GM18499 (cell line): ENCODE measurements around the gene VLDLR.

Source experiments
- ATAC-seq: cut with Tn5 transposase; IDR thresholded peaks from one replicate; pipeline ENCODE4 v1.9.1; 2021; ENCODE audit warnings: moderate number of reproducible peaks; ENCODE audit not compliant: insufficient read depth, unreplicated experiment

The VLDLR gene

DNA sequence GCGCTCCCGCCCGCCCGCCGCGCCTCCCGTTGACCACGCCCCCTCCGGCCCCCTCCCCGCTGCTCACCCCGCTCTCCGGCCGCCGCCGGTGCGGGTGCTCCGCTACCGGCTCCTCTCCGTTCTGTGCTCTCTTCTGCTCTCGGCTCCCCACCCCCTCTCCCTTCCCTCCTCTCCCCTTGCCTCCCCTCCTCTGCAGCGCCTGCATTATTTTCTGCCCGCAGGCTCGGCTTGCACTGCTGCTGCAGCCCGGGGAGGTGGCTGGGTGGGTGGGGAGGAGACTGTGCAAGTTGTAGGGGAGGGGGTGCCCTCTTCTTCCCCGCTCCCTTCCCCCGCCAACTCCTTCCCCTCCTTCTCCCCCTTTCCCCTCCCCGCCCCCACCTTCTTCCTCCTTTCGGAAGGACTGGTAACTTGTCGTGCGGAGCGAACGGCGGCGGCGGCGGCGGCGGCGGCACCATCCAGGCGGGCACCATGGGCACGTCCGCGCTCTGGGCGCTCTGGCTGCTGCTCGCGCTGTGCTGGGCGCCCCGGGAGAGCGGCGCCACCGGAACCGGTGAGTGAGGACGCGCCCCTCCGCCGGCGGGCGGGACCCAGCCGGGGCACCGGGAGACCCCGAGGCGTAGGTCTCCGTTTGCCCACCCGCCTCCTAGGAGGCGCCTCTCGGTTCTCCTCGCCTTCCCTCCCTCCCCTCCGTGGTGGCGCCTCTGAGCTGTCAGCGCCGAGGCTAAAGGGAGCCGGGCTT lies at the start of gene VLDLR:
VLDLR (plus strand) TSS at position 66 of the 739 bp plus-strand sequence; CDS start at position 469, 403 bp downstream.
- no peak for ATAC-seq

DNA sequence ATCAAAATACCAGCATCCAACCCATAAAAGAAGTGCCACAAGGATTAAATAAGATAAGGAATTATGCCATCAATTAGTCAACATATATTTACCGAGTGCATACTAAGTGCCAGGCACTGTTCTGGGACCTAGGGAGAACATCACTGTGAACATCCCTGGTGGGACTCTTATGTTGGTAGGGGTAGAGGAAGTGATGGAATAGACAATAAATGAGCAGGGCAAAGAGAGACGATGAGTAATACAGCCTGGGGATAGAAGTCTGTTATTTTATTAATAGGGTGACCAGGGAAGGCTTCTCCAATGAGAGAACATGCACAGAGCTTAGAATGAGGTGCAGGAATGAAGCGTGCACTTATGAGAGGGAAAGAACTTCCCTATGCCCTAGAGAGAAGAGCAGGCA lies 47.4 kb upstream of the VLDLR start:
- no peak for ATAC-seq

DNA sequence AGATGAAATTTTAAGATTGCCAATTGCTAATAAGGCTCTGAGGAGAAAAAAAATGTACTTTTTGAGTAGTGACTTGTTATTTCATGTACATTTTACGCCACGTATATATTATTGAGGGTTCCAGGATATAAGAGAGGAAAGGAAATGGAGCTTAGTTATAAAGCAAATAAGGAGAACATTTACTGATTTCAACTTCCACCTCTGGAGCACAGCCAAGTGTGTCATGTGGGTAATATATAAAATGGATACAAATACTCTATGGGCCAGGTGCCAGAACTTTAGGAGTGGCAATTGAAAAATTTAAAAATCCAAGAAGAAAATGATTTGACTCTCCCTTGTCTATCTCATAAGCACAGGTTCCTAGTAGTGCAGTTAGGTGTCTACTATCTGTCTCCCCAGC lies 45.0 kb upstream of the VLDLR start:
- ATAC-seq, result no peak

DNA sequence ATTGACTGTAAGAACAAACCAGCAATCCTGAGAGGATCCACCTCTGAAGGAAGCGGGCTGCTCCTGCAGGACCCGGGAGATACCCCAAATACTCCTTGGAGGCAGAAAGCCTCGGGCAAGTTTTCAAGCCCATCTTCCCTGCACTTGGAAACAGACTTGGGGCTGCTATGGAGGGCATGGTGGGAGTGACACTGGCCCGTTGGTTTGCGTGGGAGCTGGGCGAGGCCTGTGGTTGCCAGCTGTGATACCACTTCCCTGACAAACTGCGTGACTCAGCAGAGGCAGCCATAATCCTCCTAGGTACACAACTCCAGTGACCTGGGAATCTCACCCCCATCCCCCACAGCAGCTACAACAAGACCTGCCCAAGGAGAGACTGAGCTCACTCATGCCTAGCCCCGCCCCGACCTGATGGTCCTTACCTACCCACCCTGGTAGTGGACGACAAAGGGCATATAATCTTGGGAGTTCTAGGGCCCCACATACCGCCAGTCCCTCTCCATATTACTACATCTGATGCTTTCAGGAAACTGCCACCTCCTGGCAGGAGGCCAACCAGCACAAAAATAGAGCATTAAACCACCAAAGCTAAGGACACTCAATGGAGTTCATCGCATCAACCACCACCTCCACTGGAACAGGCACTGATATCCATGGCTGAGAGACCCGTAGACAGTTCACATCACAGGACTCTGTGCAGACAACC lies 38.1 kb upstream of the VLDLR start:
- ATAC-seq, result no peak

DNA sequence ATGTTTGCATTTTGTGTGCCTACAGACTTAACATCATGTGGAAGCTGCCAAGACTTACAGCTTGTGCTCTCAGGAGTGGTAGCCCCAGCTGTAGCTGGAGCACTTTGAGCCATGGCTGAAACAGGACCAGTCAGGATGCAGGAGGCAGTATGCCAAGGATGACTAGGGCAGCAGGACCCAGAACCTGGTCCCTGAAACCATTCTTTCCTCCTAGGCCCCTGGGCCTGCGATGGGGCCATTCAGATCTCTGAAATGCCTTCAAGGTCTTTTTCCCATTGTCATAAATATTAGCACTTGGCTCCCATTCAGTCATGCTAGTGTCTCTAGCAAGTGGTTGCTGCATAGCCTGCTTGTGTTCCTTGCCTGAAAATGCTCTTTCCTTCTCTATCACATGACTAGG lies 29.6 kb upstream of the VLDLR start:
- ATAC-seq, result no peak

DNA sequence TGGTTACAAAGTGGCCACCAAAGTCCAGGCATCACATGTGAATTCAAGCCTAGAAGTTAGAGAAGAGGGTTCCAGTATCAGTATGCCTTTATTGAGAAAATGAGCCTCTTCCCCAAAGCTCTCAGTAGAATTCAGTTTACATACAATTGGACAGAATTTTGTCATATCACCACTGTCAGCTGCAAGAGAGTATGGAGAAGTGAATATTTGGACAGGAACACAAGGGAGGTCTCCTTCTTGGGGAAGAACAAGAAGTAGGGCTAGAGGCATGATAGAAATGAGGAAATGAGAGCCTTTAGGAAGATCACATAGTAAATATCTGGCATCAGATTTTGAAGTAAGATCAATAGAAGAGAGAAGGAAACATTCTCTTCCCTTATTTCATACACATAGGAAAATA lies 27.8 kb upstream of the VLDLR start:
- ATAC-seq, result no peak

DNA sequence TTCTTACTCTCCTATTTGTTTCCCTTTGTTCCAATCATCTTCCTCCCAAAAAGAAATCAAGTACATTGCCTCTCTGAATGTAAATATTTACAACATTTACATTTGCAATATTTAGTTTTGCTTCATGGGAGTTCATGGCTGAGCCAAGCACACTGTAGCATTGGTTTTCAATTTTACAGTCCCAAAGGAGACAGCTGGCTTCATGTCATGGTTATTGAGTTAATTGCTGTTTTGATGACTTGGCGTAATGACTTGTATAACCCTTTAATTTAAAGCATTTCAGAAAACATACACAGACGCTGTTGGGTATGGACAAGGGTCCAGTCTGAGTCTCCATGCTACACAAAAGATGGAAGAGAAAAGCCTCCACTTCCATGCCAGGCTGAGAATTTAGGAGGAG lies 25.6 kb upstream of the VLDLR start:
- no peak for ATAC-seq

DNA sequence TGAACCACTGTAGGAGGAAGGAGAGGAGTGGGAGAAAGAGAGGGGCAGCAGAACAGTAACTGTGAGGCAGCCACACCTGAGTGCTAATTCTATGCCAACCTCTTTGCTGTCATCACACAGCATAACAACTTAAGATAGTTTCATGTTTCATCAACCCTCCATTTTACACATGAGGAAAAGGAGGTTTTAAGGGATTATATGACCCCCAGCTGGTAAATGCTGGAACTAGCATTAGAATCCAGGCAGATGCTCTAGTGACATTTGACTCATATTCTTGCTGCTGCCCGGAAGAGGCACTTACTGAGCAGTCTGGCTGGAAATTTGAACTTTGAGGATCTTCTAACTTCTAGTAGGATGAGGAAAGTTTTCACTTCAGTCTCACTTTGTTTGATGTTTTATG lies 24.1 kb upstream of the VLDLR start:
- ATAC-seq, result no peak

DNA sequence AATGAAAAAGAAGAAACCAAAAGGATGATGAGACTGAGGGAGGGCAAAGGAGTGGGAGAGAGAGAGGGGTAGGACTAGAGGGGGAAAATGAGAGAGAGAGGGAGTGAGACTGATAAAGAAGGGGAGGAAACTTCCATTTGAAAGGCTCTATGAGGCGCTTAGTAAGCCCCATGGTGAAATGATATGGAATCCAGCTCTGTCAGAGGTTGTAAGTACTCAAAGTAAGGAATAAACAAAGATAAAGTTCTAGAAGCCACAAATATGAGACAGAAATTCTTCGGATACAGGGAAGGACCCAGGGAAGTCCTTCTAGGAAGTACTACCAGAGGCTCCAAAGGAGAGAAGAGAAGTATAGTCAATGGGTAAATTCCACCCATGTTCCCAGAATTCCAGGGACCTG lies 21.7 kb upstream of the VLDLR start:
- ATAC-seq, result no peak

DNA sequence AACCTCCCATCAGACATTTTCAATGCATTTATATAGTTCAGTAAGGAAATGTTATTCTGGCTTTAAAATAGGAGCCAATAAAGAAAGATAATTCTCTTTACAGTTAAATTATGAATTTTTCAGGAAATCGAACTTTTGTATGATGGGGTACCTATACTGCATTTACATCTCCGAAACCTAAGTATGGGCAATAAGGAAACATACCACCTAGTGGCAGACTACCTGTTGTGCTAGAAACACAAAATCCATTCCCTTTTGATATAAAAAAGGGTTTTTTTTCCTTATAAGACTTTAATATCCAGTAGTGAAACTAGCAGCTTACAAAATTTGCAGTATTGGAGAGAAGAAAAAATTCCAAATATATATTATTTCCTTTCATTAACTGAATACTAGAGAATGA lies 21.3 kb upstream of the VLDLR start:
- ATAC-seq, result no peak

DNA sequence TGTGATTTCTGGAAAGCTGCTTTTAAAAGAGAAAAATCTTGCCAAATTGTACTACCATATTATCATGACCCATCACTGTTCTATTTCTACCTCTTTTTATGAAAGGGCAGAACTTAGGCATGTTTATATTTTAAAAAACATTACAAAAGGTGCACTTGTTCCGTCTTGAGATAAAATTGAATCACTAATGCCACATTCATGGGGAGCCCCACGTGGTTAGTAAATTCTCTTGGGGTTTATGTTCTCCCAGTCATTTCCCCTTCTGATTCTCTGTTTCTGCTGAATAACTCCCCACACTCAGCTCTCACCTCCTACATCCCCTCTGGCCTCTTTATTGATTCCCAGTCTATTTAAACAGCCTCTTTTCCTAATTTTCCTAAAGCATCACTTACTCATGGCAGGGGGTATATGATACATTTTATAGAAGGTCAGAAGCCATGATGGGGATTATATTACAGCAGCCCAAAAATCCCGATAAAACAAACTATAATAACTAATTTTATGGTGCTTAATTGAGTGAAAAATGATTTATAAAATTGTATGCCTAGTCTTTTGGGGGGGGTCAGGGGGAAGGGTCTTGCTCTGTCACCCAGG lies 19.7 kb upstream of the VLDLR start:
- ATAC-seq, result no peak

DNA sequence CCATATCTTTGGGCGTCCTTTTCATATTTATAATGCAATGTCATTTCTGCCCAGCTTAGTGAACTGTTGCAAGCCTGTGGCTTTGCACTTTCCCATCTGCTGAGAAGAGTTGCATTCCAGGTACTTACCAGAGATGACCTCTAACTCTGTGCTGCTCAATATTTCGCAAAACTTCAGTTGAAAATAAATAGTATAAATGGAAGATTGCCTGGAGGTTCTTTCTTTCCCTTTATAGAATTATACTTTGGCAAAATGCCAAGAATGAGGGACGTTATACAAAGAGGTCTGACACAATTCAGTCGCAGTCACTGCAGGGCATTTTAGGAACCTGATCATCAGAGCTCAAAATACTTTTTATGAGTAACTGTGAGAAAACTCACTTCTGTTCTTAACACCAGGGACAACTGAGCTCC lies 18.9 kb upstream of the VLDLR start:
- peak; percentile 57 for ATAC-seq

DNA sequence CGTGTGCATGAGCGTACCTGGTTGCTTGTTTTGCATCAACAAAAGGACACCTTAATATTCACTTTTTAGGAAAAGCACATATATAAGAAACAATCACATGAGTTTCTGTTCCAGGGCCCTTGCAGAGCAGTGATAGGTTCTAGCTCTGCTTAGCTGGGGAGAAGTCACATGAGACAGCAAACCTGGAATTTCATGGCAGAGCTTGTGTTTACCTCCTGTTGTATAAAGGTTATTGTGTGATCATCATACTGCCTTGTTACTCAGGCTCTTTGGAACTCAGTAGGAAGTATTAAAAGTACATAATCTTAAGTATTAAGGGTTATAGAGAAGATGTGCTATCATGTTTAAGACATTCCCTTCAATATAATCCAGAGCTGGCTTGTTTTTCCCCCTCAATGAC lies 18.0 kb upstream of the VLDLR start:
- ATAC-seq, result no peak

DNA sequence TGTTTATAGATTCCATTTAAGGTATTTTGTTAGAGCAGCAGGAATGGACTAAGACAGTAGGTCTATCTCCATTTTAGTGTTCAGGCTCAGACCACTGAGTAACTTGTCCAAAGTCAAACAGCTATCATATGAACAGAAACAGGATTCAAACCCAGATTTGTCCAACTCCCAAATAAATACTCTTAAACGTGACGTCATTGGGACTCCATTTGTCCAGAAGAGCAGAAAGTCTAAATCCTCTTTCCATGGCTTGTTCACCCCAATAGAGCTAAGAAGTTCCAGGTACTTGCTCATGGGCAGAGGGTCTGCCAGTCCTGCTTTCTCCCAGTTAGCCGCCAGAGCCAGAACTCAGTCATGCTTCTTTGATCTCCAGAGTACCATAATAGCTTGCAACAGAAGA lies 16.3 kb upstream of the VLDLR start:
- no peak for ATAC-seq

DNA sequence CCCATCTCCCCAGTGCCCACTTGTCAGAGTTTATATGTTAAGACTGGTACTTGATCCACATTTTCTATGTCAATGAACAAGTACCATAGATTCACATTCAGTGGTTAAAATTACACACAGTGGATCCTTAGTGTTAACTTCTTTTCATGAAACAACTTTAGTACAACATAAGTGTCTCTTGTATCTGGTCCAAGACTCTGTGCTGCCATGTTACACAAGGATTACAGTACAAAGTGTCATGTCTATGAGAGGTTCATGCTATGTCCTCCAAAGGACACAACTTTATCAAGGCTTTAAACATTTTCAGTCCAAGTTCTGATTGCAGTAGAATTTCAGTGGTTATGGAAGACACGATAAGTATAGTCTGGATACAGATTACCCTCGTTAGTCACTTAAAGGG lies 13.3 kb upstream of the VLDLR start:
- ATAC-seq, result no peak

DNA sequence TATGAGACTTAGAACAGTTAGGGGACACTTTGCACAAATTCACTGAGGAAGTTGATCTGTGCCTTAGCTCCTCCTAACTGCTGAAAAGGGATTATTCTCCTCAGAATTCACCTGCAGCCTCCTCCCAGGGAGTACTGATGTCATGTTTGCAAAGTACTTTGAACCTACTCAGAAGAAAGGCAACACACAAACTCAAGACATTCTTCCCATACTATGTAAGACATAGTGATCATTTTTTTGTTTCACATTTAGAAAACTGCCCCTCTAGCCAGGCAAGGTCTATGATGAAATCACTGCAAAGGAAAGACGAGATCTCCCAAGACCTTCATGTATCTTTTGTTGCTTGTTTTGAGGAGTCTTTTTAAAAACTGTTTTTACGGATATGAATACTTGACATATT lies 10.6 kb upstream of the VLDLR start:
- ATAC-seq, result no peak

DNA sequence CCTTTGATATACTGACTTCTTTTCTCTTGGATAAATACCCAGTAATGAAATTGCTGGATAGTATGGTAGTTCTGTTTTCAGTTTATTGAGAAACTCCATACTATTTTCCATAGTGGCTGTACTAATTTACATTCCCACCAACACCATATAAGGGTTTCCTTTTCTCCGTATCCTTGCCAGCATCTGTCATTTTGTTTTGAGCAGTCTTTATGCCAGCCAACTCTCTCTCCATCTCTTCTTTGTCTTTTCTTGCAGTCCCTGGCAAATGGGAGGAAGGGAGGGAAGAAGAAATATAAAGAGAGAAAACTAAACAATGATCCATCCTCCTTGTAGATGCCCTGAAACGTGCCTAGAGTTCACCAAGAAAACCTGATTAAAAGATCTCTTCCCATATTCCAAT lies 9.6 kb upstream of the VLDLR start:
- ATAC-seq, result no peak

DNA sequence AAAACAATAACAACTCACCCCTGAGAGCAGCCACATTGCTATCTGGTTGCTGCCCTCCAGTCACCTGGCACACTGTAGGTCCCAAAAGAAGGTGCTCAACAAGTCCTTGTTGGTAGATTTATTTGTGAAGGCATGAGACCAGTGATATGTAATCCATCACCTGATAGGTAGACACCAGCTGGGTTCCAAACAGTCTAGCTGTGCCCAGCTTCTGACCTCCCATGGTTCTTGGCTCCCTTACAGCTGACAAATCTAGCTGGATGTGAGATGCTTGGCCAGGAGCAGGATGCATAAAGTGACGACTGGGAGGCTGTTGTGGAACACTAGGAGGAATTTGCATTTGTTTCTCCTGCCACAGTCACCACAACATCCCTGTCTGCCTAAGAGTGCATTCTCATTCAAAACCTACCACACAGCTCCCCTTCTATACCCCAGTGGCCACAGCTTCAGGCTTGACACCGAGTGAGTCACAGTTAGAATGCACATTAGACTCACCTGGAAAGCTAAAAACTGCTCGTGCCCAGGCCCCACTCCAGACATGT lies 7.8 kb upstream of the VLDLR start:
- no peak for ATAC-seq

DNA sequence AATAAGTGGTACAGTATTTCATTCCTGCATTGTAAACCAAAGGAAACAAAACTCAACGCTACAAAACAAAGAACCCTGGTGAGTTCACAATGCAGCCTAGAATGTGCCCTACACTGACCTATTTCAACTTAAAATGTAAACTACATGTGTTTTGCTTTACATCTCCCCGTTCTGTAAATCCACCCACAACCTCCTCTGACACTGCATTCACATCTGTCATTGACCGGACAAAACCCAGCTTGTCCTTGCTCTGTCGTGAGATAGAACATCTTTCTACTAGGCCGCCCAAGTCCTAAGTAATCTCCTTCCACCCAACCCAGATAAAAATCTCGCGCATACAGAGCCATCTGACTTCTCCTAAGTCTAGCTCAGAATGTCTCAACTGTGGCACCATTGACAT lies 6.1 kb upstream of the VLDLR start:
- ATAC-seq, result no peak

DNA sequence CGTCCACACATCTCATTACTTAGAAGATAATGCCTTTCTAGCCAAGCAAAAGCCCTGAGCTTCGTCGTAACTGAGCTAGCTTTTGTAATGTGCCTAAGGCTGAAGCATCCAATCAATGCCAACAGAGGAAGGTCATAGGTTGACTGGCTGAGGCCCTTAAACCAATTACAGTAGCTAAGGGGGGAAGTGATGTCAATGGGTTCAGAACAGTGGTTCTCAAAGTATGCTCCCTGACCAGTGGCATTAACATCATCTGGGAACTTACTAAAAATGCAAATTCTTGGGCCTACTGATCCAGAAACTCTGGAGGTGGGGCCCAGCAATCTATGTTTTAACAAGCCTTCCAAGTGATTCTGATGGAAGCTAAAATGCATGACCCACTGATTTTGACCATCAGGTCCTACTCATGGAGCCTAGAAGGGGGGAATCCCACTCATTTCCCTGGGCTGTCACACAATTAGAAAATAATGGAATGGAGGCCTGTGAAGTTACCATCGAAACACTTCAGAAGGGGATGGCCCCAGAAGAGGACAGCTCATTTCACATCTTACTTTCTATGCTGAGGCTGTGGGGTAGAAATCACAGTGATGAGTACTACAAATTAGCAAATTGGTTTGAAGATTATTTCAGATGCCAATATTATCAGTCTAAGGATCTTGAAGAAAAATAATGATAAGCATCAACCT lies 4.8 kb upstream of the VLDLR start:
- no peak for ATAC-seq

DNA sequence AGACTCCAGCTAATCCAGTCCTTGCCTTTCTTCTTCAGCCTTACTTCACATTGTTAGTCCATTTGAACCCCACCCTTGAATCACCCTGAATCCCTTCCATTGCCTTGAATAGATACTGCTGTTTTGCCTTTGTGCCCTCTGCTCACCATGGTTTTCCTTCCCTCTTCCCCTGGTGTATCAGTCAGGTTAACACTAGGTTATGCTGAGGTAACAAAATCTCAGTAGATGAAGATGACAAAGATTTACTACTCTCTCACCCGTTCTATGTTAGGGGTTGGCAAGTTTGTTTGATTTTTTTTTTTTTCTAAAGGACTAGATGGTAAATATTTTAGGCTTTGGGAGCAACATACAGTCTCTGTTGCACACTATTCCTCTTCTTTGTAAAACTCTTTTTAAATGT lies 3.3 kb upstream of the VLDLR start:
- ATAC-seq, result no peak
